Measurements from ENCODE around the gene CKMT1B.
"Not testable (repeated sequence)": the region's sequence is repeated elsewhere in the genome, so short reads cannot be mapped to it uniquely, and the experiment has no call there.

GRCh38 chr15:43574607-43575006, 19.2 kb upstream of the CKMT1B start:
- TF ChIP-seq CTCF (IDR thresholded peaks at IDR 0.05; ENCODE audit: low read length); EZH2 (IDR thresholded peaks at IDR 0.05; ENCODE audit: borderline replicate concordance, low read length): not testable (repeated sequence)

Measured in OCI-LY1 (cell line).